ENCODE data around the gene CBR1. TPM values are rescaled to one million over a fixed set of nuclear protein-coding genes. Genes with fewer than 3 reads are reported as not detected.

CBR1 gene
- total and polyA plus RNA-seq, 2 of the 13 experiments (the other 11 are each of a cell fraction or from before 2014, with no cell fraction given): 33.7 to 38.7 TPM

DNA sequence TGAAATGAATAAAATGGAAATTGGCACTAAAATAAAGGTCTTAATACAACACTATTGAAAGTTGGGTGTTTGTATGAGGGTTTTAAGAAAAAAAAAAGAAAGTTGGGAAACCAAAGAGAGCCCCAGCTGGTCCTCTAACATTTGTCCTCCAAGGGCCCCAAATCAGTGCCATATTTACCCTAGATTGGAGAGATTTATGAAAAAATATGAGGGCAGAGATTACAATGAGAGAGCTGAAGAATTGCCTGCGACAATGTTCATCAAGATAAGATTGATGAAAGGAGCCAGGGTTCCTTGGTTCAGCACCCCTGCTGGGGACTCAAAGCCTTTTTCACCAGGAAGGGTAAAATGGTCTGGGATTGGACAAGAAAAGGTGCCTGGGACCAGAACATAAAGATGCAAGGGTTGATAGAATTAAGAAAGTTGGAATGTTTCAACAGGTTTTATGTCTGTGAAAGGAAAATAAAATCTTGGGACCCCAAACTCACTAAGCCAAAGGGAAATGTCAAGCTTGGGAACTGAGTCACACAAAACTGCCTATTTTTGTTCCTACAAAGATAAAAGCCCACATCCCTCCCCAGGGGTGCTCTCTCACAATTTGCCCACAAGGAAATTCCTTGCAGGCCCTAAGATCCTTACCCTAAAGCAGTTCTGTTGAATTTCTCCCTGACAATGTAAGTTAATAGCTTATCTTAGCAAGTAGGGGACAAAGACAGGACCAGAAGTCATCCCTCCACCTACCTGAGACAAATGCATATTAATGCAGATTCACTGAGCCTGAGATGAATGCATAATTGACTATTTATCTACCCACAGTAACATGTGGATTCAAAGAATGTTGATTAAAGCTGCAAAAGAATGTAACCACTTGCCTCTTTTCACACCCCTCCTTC is 26.8 kb downstream of the CBR1 start:
- Histone ChIP-seq H3K9me3 (ENCODE audit: low read length) (no peaks in the 10 kb centered on the region), H3K4me1 (ENCODE audit: insufficient read depth, low read length) (no peaks in the 10 kb centered on the region), H2AFZ (ENCODE audit: low read length) (no peak overlapping the region), H3K27me3 (ENCODE audit: control insufficient read depth in 1 of 2, insufficient read depth in 2 of 2, low read length in 2 of 2) (peaks cover 0 to 12% of the 10 kb centered on the region in 2 experiments; a peak in 2 of 5 replicates), H4K20me1 (ENCODE audit: insufficient read depth, low read length) (no peaks in the 10 kb centered on the region), H3K27ac (ENCODE audit: extremely low read length, insufficient read depth, low read length) (no peak overlapping the region), H3K79me2 (ENCODE audit: insufficient read depth, low read length) (no peaks in the 10 kb centered on the region), H3K36me3 (replicated peaks in 1 of 2; ENCODE audit: control insufficient read depth in 1 of 2, insufficient read depth in 2 of 2, low read length in 2 of 2) (no peaks in the 10 kb centered on the region), H3K4me2 (ENCODE audit: low read depth, low read length) (no peak overlapping the region), H3K9ac (ENCODE audit: insufficient read depth, low read depth, low read length) (no peak overlapping the region), H3K4me3 (replicated peaks in 1 of 3; ENCODE audit: insufficient read depth in 1 of 3, low read depth in 2 of 3, low read length in 3 of 3) (no peak overlapping the region)
- FAIRE-seq (no peak), ATAC-seq (no peak), DNase-seq (ENCODE audit: low spot score) (no peak)
- BruUV-seq (replicated peaks): no TSS peak
- POLR2A ChIA-PET: no interaction called here
- CTCF ChIA-PET (ENCODE audit: low intra/inter-chr PET ratio, low total read pairs): no interaction called here
- in situ Hi-C loops (cut with HindIII; ENCODE audit: extremely low pct_ligation_motif_present, low pct_unique_long_range_greater_than_20kb) (no loop called here), intact Hi-C loops (cut with micrococcal nuclease; ENCODE audit: unreplicated experiment) (no loop called here)
- TF ChIP-seq, protein P1, sequence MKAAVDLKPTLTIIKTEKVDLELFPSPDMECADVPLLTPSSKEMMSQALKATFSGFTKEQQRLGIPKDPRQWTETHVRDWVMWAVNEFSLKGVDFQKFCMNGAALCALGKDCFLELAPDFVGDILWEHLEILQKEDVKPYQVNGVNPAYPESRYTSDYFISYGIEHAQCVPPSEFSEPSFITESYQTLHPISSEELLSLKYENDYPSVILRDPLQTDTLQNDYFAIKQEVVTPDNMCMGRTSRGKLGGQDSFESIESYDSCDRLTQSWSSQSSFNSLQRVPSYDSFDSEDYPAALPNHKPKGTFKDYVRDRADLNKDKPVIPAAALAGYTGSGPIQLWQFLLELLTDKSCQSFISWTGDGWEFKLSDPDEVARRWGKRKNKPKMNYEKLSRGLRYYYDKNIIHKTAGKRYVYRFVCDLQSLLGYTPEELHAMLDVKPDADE (CRISPR knock-in tag; IDR thresholded peaks at IDR 0.05): no peak
- TF ChIP-seq, protein P2, sequence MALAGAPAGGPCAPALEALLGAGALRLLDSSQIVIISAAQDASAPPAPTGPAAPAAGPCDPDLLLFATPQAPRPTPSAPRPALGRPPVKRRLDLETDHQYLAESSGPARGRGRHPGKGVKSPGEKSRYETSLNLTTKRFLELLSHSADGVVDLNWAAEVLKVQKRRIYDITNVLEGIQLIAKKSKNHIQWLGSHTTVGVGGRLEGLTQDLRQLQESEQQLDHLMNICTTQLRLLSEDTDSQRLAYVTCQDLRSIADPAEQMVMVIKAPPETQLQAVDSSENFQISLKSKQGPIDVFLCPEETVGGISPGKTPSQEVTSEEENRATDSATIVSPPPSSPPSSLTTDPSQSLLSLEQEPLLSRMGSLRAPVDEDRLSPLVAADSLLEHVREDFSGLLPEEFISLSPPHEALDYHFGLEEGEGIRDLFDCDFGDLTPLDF (CRISPR knock-in tag; IDR thresholded peaks at IDR 0.05): no peak
- TF ChIP-seq, protein P3, sequence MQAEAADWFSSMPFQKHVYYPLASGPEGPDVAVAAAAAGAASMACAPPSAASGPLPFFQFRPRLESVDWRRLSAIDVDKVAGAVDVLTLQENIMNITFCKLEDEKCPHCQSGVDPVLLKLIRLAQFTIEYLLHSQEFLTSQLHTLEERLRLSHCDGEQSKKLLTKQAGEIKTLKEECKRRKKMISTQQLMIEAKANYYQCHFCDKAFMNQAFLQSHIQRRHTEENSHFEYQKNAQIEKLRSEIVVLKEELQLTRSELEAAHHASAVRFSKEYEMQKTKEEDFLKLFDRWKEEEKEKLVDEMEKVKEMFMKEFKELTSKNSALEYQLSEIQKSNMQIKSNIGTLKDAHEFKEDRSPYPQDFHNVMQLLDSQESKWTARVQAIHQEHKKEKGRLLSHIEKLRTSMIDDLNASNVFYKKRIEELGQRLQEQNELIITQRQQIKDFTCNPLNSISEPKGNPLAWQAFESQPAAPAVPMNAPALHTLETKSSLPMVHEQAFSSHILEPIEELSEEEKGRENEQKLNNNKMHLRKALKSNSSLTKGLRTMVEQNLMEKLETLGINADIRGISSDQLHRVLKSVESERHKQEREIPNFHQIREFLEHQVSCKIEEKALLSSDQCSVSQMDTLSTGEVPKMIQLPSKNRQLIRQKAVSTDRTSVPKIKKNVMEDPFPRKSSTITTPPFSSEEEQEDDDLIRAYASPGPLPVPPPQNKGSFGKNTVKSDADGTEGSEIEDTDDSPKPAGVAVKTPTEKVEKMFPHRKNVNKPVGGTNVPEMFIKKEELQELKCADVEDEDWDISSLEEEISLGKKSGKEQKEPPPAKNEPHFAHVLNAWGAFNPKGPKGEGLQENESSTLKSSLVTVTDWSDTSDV (CRISPR knock-in tag; IDR thresholded peaks at IDR 0.05): no peak
- 33% methylated on average over 1 of the region's 1 CpG for WGBS (ENCODE audit: low lambda C conversion rate)
